ENCODE data around the gene ECE1. TPM values are rescaled to one million over a fixed set of nuclear protein-coding genes. Genes with fewer than 3 reads are reported as not detected.

ECE1 gene
- total and polyA plus RNA-seq, 9 of the 15 experiments (the other 6 are each of a cell fraction or from before 2014, with no cell fraction given): 0.56 to 34.8 (median 11.0) TPM

DNA sequence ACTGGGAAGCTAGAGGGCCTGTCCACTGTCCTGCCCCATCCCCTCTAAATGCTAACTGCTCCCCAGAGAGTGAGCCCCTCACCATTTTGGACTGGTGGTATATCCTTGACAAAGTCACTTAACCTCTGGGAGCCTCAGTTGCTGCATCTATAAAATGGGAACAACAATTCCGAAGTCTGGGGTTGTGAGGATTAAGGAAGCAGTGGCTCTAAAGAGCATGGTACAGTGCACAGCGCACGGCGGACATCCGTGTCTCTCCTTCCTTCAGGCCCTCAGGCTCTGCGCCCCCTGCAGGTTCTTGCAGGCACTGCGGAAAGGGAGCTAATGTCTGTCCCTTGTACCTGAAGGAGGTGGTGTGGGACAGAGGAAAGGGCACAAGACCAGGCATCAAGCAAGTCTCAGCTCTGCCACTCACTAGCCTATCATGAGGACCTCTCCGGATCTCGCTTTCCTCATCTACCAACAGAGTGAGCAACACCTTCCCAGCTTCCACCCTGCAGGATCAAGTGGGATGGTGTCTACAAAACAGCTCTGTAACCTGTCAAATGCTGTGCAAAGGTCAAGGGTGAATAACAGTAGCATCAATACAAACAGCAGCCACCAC, 20.1 kb downstream of the ECE1 start (continued):
- TF ChIP-seq WHSC1 (IDR thresholded peaks at IDR 0.05; ENCODE audit: low read length): no peak
- no peak for TF ChIP-seq EP400 (IDR thresholded peaks at IDR 0.05)
- TF ChIP-seq, protein P1, sequence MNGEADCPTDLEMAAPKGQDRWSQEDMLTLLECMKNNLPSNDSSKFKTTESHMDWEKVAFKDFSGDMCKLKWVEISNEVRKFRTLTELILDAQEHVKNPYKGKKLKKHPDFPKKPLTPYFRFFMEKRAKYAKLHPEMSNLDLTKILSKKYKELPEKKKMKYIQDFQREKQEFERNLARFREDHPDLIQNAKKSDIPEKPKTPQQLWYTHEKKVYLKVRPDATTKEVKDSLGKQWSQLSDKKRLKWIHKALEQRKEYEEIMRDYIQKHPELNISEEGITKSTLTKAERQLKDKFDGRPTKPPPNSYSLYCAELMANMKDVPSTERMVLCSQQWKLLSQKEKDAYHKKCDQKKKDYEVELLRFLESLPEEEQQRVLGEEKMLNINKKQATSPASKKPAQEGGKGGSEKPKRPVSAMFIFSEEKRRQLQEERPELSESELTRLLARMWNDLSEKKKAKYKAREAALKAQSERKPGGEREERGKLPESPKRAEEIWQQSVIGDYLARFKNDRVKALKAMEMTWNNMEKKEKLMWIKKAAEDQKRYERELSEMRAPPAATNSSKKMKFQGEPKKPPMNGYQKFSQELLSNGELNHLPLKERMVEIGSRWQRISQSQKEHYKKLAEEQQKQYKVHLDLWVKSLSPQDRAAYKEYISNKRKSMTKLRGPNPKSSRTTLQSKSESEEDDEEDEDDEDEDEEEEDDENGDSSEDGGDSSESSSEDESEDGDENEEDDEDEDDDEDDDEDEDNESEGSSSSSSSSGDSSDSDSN (IDR thresholded peaks at IDR 0.05; ENCODE audit: borderline replicate concordance in 1 of 2, low read depth in 2 of 2, low read length in 2 of 2): 0 out of 4 replicates have a peak, but pooled peaks of 1 of the 2 experiments have one; percentile 18
- no peak for TF ChIP-seq FOXM1 (IDR thresholded peaks at IDR 0.05; ENCODE audit: low read depth)
- no peak for TF ChIP-seq FOXM1 (CRISPR knock-in tag; IDR thresholded peaks at IDR 0.05; ENCODE audit: low read depth)
- no peak for TF ChIP-seq ZNF184 (CRISPR knock-in tag; IDR thresholded peaks at IDR 0.05)
- TF ChIP-seq SRSF9 (IDR thresholded peaks at IDR 0.05; ENCODE audit: borderline replicate concordance, low read depth, low read length): no peak
- TF ChIP-seq, protein P2, sequence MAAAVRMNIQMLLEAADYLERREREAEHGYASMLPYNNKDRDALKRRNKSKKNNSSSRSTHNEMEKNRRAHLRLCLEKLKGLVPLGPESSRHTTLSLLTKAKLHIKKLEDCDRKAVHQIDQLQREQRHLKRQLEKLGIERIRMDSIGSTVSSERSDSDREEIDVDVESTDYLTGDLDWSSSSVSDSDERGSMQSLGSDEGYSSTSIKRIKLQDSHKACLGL (CRISPR knock-in tag; IDR thresholded peaks at IDR 0.05; ENCODE audit: borderline replicate concordance, poor library complexity, severe bottlenecking): no peak
- no peak for TF ChIP-seq ESRRB (CRISPR knock-in tag; IDR thresholded peaks at IDR 0.05; ENCODE audit: borderline replicate concordance)
- 0 out of 2 replicates have a peak, but pooled peaks have one; percentile 24 for TF ChIP-seq TEAD4 (IDR thresholded peaks at IDR 0.05; ENCODE audit: low read length)
- no peak for TF ChIP-seq TEAD4 (CRISPR knock-in tag; IDR thresholded peaks at IDR 0.05; ENCODE audit: borderline replicate concordance)
- no peak for TF ChIP-seq HMG20A (CRISPR knock-in tag; conservative IDR thresholded peaks at IDR 0.05)
- TF ChIP-seq, protein P3, sequence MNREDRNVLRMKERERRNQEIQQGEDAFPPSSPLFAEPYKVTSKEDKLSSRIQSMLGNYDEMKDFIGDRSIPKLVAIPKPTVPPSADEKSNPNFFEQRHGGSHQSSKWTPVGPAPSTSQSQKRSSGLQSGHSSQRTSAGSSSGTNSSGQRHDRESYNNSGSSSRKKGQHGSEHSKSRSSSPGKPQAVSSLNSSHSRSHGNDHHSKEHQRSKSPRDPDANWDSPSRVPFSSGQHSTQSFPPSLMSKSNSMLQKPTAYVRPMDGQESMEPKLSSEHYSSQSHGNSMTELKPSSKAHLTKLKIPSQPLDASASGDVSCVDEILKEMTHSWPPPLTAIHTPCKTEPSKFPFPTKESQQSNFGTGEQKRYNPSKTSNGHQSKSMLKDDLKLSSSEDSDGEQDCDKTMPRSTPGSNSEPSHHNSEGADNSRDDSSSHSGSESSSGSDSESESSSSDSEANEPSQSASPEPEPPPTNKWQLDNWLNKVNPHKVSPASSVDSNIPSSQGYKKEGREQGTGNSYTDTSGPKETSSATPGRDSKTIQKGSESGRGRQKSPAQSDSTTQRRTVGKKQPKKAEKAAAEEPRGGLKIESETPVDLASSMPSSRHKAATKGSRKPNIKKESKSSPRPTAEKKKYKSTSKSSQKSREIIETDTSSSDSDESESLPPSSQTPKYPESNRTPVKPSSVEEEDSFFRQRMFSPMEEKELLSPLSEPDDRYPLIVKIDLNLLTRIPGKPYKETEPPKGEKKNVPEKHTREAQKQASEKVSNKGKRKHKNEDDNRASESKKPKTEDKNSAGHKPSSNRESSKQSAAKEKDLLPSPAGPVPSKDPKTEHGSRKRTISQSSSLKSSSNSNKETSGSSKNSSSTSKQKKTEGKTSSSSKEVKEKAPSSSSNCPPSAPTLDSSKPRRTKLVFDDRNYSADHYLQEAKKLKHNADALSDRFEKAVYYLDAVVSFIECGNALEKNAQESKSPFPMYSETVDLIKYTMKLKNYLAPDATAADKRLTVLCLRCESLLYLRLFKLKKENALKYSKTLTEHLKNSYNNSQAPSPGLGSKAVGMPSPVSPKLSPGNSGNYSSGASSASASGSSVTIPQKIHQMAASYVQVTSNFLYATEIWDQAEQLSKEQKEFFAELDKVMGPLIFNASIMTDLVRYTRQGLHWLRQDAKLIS (CRISPR knock-in tag; IDR thresholded peaks at IDR 0.05): no peak
- TF ChIP-seq TOE1 (IDR thresholded peaks at IDR 0.05; ENCODE audit: borderline replicate concordance): peak; percentile 40; the same call in 1 of the 2 replicates
- TF ChIP-seq TOE1 (CRISPR knock-in tag; IDR thresholded peaks at IDR 0.05; ENCODE audit: borderline replicate concordance, low read depth): 0 out of 2 replicates have a peak, but pooled peaks have one; percentile 64
- TF ChIP-seq ETV1 (tag; conservative IDR thresholded peaks at IDR 0.05; ENCODE audit: low read depth): peak; percentile 68
- no peak for TF ChIP-seq ZNF77 (CRISPR knock-in tag; IDR thresholded peaks at IDR 0.05)
- TF ChIP-seq MAFK (IDR thresholded peaks at IDR 0.05; ENCODE audit: low read length): no peak
- TF ChIP-seq SRSF3 (IDR thresholded peaks at IDR 0.05; ENCODE audit: insufficient read depth, low read length): no peak
- TF ChIP-seq MYNN (IDR thresholded peaks at IDR 0.05): no peak
- no peak for TF ChIP-seq MYNN (CRISPR knock-in tag; IDR thresholded peaks at IDR 0.05)
- TF ChIP-seq, protein P4, sequence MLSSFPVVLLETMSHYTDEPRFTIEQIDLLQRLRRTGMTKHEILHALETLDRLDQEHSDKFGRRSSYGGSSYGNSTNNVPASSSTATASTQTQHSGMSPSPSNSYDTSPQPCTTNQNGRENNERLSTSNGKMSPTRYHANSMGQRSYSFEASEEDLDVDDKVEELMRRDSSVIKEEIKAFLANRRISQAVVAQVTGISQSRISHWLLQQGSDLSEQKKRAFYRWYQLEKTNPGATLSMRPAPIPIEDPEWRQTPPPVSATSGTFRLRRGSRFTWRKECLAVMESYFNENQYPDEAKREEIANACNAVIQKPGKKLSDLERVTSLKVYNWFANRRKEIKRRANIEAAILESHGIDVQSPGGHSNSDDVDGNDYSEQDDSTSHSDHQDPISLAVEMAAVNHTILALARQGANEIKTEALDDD (IDR thresholded peaks at IDR 0.05): no peak
